Ramos (cell line): Measurements from ENCODE around the gene MBD6.
"Not testable (repeated sequence)": the region's sequence is repeated elsewhere in the genome, so short reads cannot be mapped to it uniquely, and the experiment has no call there.

Experiments
- in situ Hi-C: fragments of 300-500 bp; cut with MboI; formaldehyde crosslinking; loops from one replicate; pipeline ENCODE4 v1.14.3; 2022; ENCODE audit warnings: low sequenced_read_pairs; ENCODE audit not compliant: unreplicated experiment

Gene MBD6

GRCh38 chr12:57570438-57570837 lies 47.8 kb downstream of the MBD6 start:
- in situ Hi-C loops, result not testable (repeated sequence)

- in situ Hi-C loops, result no loop called here
These were observed 49.5 kb downstream of the MBD6 start for GRCh38 chr12:57571926-57572762.

- in situ Hi-C loops, result loop anchor here (25.0 kb wide), 1 partner anchor 338 kb away; no protein-coding TSS in a partner anchor
These were observed 52.2 kb downstream of the MBD6 start for GRCh38 chr12:57574795-57575194.

GRCh38 chr12:57575771-57576612 lies 53.4 kb downstream of the MBD6 start:
- in situ Hi-C loops, result loop anchor here (25.0 kb wide), 1 partner anchor 336 kb away; no protein-coding TSS in a partner anchor

- in situ Hi-C loops, result loop anchor here (25.0 kb wide), 1 partner anchor 336 kb away; no protein-coding TSS in a partner anchor
These were observed 54.1 kb downstream of the MBD6 start for GRCh38 chr12:57576613-57577160.

GRCh38 chr12:57577981-57578758 lies 55.5 kb downstream of the MBD6 start:
- in situ Hi-C loops, result loop anchor here (25.0 kb wide), 1 partner anchor 334 kb away; no protein-coding TSS in a partner anchor

GRCh38 chr12:57579011-57579410 lies 56.4 kb downstream of the MBD6 start:
- in situ Hi-C loops, result loop anchor here (25.0 kb wide), 1 partner anchor 333 kb away; no protein-coding TSS in a partner anchor
